GM12873 (cell line): ENCODE results near the gene ASPN.

Experiments used
- CTCF ChIP-seq: IDR thresholded peaks from 2 replicates; pipeline ENCODE4 v1.5.1; 2012; ENCODE audit warnings: low read depth, mild to moderate bottlenecking, moderate library complexity, low read length, control low read depth; ENCODE audit not compliant: insufficient read depth; ENCODE audit errors: missing control alignments

The ASPN gene

DNA sequence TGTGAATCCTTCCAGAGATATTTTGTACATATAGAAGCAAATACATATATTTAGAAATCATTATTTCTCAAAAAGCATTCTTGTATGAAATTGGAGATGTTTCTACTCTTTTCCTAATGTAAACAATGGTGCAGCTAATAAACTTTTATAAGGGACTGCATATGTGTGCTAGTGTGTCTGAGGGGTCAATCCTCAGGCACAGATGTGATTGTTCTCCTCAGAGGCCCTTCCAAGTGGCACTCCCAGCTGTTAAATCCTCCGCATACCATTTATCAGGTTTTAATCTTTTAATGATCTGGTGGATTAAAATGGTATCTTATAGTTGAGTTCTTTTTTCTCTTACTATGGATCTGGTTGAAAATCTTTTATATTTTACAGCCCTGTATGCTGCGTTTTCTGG is 52.5 kb downstream of the ASPN start:
- TF ChIP-seq CTCF, result no peak

- no peak for TF ChIP-seq CTCF
Observed at GRCh38 chr9:92426501-92427145, 55.7 kb downstream of the ASPN start.

- no peak for TF ChIP-seq CTCF
Observed at GRCh38 chr9:92425474-92425873, 56.8 kb downstream of the ASPN start.

DNA sequence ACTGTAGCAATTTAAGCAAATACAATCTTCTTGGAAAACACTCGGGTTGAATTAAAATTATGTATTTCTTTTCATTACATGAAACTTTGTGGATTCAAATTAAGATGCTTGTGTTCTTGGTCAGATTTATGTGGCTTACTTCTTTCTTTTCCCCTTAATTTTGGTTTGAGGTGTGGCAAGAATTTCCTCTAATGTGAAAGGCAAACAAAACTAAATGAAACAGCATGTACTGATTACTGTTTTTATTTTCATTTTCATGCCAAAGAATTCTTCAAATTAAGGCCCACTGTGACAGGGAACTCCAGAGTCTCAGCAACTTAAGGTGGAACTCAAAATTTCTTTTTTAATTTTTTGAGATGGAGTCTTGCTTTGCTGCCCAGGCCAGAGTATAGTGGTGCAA is 58.0 kb downstream of the ASPN start, which contains the start of gene OMD:
Gene OMD, minus strand, starts transcription at position 132 of the 400 bp plus-strand sequence. CDS start 6,913 bp downstream, outside the sequence.
- TF ChIP-seq CTCF, result no peak

DNA sequence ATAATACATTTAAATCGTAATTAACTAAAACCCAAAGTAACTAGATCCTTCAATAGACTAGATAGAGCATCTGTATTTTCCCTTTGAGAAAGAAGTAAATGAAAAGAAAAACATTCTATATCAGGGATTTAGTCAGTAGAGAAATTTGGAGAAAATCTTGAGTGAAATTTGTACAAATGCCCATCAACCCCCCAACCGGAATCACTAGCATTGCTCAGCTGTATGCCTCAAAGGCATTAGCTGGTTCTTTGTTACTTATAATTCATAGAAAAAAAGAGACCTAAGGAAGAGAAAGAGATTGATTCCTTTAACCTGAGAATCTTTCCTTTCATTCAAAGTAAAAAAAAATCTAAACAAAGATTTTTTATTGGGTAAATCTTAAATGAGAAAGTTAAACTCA is 58.7 kb downstream of the ASPN start:
- no peak for TF ChIP-seq CTCF

- no peak for TF ChIP-seq CTCF
Observed at GRCh38 chr9:92422611-92423338, 59.5 kb downstream of the ASPN start.

- no peak for TF ChIP-seq CTCF
Observed at GRCh38 chr9:92414566-92414965, 67.7 kb downstream of the ASPN start.
